Body of pancreas (tissue), 4 donors: ENCODE data around the gene ABCC6. TPM values are rescaled to one million over a fixed set of nuclear protein-coding genes. Genes with fewer than 3 reads are reported as not detected.

ENCODE experiments used
- ATAC-seq: fragments of 150-250 bp; one replicate; pipeline ENCODE4 v1.9.1; 2016
- DNase-seq, 4 donors: peaks; one replicate each; pipeline ENCODE4 v3.0.0-alpha.2; 2019
- H3K27ac ChIP-seq, 4 donors: fragments of 200-600 bp; sonication (generic); 1 replicate in 3 of 4; 2 replicates in 1 of 4; pipeline versions ENCODE4 v1.5.1 to v1.6.1; 2016 to 2019; ENCODE audit warnings: mild to moderate bottlenecking in 1 of 4, mixed read lengths in 1 of 4, moderate library complexity in 1 of 4
- H3K27me3 ChIP-seq, 2 donors: fragments of 200-600 bp; sonication (generic); one replicate each; pipeline ENCODE4 v1.6.0; 2016; ENCODE audit warnings: mild to moderate bottlenecking in 1 of 2
- H3K36me3 ChIP-seq, 2 donors: fragments of 200-600 bp; sonication (generic); replicated peaks in 1 of 2; 2 replicates each; pipeline ENCODE4 v1.5.1; 2016; ENCODE audit warnings: low read depth in 2 of 2; ENCODE audit not compliant: insufficient read depth in 1 of 2
- H3K4me1 ChIP-seq: fragments of 200-600 bp; sonication (generic); one replicate; pipeline ENCODE4 v1.6.0; 2016
- H3K4me3 ChIP-seq, 2 donors: fragments of 200-600 bp; sonication (generic); 1 replicate in 1 of 2; 2 replicates in 1 of 2; pipeline ENCODE4 v1.5.1; 2016 to 2019
- H3K9me3 ChIP-seq, 3 donors: fragments of 200-600 bp; sonication (generic); 1 replicate in 2 of 3; 2 replicates in 1 of 3; pipeline ENCODE4 v1.5.1; 2016
- POLR2A ChIP-seq, 3 donors: fragments of 450-650 bp; IDR thresholded peaks; one replicate each; pipeline ENCODE4 v1.6.1; 2016; ENCODE audit warnings: antibody characterized with exemption in 3 of 3, mild to moderate bottlenecking in 2 of 3
- WGBS, 2 donors: methylation state at CpG; one replicate each; pipeline ENCODE4 v1.1.5; 2017; 5-methylcytosine and 5-hydroxymethylcytosine counted together
- intact Hi-C: fragments of 100-400 bp; cut with DNase I; formaldehyde crosslinking; loops from one replicate; pipeline ENCODE4 v1.15.1; 2023
- total RNA-seq, 2 donors: library from RNA; depleted of rRNA; stranded (reverse); fragments of >200 nt; gene quantifications; one replicate each; pipeline ENCODE4 v1.1.0, GENCODE V29; 2016
- TF ChIP-seq, protein P1 (sequence below), 7 experiments: fragments of 450-650 bp in 4 of 7; fragments of 200-600 bp in 3 of 7; sonication (generic) in 3 of 7; IDR thresholded peaks; one replicate each; pipeline ENCODE4 v1.5.1; 2016 to 2019; ENCODE audit warnings: antibody characterized with exemption in 7 of 7

The ABCC6 gene
- total RNA-seq, 2 donors from 2014 or later = 19.4 to 45.1 TPM

DNA sequence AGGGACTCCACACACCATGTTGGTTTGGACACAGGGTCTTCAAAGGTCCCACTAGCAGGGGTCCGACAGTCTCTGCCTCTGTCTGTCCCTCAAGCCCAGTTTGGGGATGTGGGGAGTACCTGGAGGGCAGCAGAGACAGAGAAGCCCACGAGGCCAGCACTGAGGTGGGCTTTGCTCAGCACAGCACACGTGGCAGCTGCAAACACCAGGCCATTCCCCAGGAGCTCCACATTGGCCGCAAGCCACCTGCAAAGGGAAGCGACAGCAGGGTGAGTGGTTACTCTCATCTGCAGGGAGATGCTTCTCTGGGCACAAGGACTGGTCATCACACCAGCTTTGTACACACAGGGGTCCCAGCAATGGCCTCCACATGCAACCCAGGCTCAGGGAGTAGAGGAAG, 62.0 kb downstream of the ABCC6 start:
- Histone ChIP-seq H3K4me3 (no peak overlapping the region), H3K9me3 (no peaks in the 10 kb centered on the region), H3K27ac (no peak overlapping the region), H3K4me1 (no peaks in the 10 kb centered on the region), H3K27me3 (no peaks in the 10 kb centered on the region), H3K36me3 (no peaks in the 10 kb centered on the region)
- intact Hi-C loops = no loop called here
- DNase-seq (no peak), ATAC-seq (no peak)
- TF ChIP-seq, protein P1, sequence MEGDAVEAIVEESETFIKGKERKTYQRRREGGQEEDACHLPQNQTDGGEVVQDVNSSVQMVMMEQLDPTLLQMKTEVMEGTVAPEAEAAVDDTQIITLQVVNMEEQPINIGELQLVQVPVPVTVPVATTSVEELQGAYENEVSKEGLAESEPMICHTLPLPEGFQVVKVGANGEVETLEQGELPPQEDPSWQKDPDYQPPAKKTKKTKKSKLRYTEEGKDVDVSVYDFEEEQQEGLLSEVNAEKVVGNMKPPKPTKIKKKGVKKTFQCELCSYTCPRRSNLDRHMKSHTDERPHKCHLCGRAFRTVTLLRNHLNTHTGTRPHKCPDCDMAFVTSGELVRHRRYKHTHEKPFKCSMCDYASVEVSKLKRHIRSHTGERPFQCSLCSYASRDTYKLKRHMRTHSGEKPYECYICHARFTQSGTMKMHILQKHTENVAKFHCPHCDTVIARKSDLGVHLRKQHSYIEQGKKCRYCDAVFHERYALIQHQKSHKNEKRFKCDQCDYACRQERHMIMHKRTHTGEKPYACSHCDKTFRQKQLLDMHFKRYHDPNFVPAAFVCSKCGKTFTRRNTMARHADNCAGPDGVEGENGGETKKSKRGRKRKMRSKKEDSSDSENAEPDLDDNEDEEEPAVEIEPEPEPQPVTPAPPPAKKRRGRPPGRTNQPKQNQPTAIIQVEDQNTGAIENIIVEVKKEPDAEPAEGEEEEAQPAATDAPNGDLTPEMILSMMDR (IDR thresholded peaks at IDR 0.05) = no peak
- TF ChIP-seq POLR2A (IDR thresholded peaks at IDR 0.05) = no peak
- WGBS, 2 donors = 93% methylated on average over 5 of the region's 5 CpGs; no CpG with 5 or more reads in 1 of the 2 donors

DNA sequence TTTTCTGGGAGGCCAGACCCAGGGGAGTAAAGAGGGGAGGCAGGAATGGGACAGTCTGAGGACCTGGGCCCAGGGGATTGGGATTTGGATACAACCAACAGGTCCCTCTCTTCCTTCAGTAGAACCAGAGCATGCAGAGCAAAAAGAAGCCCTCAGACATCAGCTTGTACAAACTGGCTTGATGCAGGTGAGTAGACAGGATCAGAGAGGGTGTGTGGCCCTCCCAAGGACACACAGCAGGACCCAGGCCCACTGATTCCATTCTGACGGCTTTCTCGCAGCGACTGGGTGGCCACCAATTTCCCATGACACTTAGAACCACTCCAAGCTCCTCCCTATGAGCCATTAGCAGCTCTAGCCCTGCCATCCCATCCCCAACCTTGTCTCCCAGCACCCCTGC, 63.6 kb downstream of the ABCC6 start:
- Histone ChIP-seq H3K36me3 (no peaks in the 10 kb centered on the region), H3K27ac (no peak overlapping the region), H3K4me3 (no peak overlapping the region), H3K27me3 (no peaks in the 10 kb centered on the region), H3K4me1 (no peaks in the 10 kb centered on the region), H3K9me3 (no peaks in the 10 kb centered on the region)
- ATAC-seq = no peak
- intact Hi-C loops = no loop called here
- no peak for TF ChIP-seq POLR2A (IDR thresholded peaks at IDR 0.05)
- TF ChIP-seq, protein P1 (IDR thresholded peaks at IDR 0.05) = no peak
- DNase-seq = no peak
- 90 to 91% methylated on average over 3 of the region's 3 CpGs for WGBS, 2 donors

DNA sequence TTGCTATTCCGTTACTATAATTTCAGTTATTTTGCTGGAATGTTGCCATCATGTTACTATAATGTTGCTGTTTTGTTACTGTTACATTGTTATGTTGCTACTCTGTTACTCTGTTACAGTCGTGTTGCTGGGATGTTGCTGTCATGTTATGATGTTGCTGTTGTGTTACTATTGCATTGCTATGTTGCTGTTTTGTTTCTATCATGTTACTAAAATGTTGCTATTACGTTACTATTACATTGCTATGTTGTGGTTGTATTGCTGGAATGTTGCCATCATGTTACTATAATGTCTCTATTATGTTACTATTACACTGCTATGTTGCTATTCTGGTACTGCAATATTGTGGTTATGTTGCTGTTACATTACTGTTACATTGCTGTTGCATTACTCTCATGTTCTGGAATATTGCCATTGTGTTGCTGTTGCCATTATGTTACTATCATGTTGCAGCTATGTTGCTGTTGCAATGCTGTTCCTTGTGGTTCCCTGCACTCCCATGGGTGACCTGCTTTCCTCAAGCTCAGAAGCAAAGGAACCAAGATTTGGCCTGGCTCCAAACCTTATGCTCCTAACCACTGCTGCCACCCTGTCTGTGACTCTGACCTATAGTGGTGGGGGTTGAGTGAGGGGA, 64.4 kb downstream of the ABCC6 start:
- Histone ChIP-seq H3K27ac (no peak overlapping the region), H3K27me3 (no peaks in the 10 kb centered on the region), H3K4me1 (no peaks in the 10 kb centered on the region), H3K4me3 (no peak overlapping the region), H3K9me3 (no peaks in the 10 kb centered on the region), H3K36me3 (no peaks in the 10 kb centered on the region)
- WGBS, 2 donors = 80 to 93% methylated on average over 3 of the region's 3 CpGs
- TF ChIP-seq POLR2A (IDR thresholded peaks at IDR 0.05) = no peak
- TF ChIP-seq, protein P1 (IDR thresholded peaks at IDR 0.05) = no peak
- intact Hi-C loops = no loop called here
- DNase-seq = no peak
- ATAC-seq = no peak

DNA sequence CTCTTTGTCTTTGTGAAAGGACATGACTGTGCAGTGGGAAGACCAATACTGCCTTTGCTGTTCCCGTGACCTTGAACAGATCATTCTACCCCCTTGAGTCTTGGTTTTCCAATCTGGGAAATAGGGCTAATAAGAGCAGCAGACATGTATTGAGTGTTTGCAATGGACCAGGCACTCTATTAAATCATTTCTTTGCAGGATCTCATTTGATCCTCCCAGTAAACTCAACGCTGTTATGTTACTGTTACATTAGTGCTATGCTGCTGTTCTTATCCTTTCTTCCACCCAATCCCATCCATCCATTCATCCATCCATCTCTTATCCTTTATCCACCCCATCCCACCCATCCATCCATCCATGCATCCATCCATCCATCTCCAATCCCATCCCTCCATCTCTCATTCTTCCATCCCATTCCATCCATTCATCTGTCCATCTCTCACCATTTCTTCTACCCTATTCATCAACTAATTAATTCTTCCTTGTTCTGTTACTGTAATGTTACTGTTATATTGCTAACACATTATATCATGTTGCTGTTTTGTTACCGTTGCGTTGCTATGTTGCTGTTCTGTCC, 65.1 kb downstream of the ABCC6 start:
- H3K36me3 ChIP-seq = no peaks in the 10 kb centered on the region
- no peak overlapping the region for H3K4me3 ChIP-seq
- H3K27ac ChIP-seq = no peak overlapping the region
- no peaks in the 10 kb centered on the region for H3K9me3 ChIP-seq
- DNase-seq = no peak
- ATAC-seq = no peak
- no peak for TF ChIP-seq POLR2A (IDR thresholded peaks at IDR 0.05)
- TF ChIP-seq, protein P1 (IDR thresholded peaks at IDR 0.05) = no peak
- H3K27me3 ChIP-seq = no peaks in the 10 kb centered on the region
- no peaks in the 10 kb centered on the region for H3K4me1 ChIP-seq
- 80 to 82% methylated on average over 4 of the region's 4 CpGs for WGBS, 2 donors
- intact Hi-C loops = no loop called here

DNA sequence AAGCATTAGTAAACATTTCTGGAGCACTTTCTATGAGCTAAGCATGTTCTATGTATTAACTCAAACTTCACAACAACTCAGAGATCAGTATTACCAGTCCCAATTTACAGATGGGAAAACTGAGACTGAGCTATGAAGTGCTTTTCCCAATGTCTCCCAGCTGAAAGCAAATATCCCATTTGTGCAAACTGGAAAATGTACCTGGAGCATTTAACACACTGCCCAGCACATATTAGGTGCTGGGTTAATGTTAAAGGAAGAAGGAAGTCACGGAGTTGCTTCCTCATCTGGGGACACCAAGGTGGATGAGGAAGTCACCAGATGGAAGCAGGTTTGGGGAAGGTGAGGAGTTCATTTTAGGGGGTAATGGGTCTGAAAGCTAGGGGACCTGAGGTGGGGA, 66.1 kb downstream of the ABCC6 start:
- Histone ChIP-seq H3K27me3 (no peaks in the 10 kb centered on the region), H3K9me3 (no peaks in the 10 kb centered on the region), H3K36me3 (no peaks in the 10 kb centered on the region), H3K4me3 (no peak overlapping the region), H3K27ac (no peak overlapping the region), H3K4me1 (no peaks in the 10 kb centered on the region)
- intact Hi-C loops = no loop called here
- no peak for DNase-seq
- TF ChIP-seq, protein P1 (IDR thresholded peaks at IDR 0.05) = no peak
- no peak for TF ChIP-seq POLR2A (IDR thresholded peaks at IDR 0.05)
- WGBS, 2 donors = 87 to 93% methylated on average over 1 of the region's 1 CpG
- ATAC-seq = no peak
